ENCODE results near the gene SLC19A1. TPM values are rescaled to one million over a fixed set of nuclear protein-coding genes. Genes with fewer than 3 reads are reported as not detected.

Gene SLC19A1
- total RNA-seq, 2 donors from 2014 or later: 12.2 to 15.5 TPM

GRCh38 chr21:45516071-45516670 is 26.1 kb downstream of the SLC19A1 start:
- no peak for TF ChIP-seq POLR2AphosphoS5 (IDR thresholded peaks at IDR 0.05)
- TF ChIP-seq CTCF (IDR thresholded peaks at IDR 0.05): no peak
- no peak for TF ChIP-seq POLR2A (IDR thresholded peaks at IDR 0.05)
- no peaks in the 10 kb centered on the region for H3K9me3 ChIP-seq
- 91% methylated on average over 20 of the region's 21 CpGs for WGBS
- no peaks in the 10 kb centered on the region for H3K36me3 ChIP-seq
- intact Hi-C loops (cut with DNase I): no loop called here
- no peak for DNase-seq (ENCODE audit: low spot score)
- H3K4me3 ChIP-seq: no peak overlapping the region
- no peaks in the 10 kb centered on the region for H3K27me3 ChIP-seq (replicated peaks; ENCODE audit: insufficient read depth)
- peak overlapping the region; percentile 88 to 92 for H3K27ac ChIP-seq
- H3K4me1 ChIP-seq (replicated peaks): peaks cover 37% of the 10 kb centered on the region

- Histone ChIP-seq H3K9me3 (no peaks in the 10 kb centered on the region), H3K4me1 (replicated peaks) (peaks cover 37% of the 10 kb centered on the region), H3K27me3 (replicated peaks; ENCODE audit: insufficient read depth) (no peaks in the 10 kb centered on the region), H3K27ac (peak overlapping the region; percentile 88 to 92), H3K4me3 (no peak overlapping the region), H3K36me3 (no peaks in the 10 kb centered on the region)
- intact Hi-C loops (cut with DNase I): no loop called here
- TF ChIP-seq CTCF (IDR thresholded peaks at IDR 0.05) (no peak), POLR2AphosphoS5 (IDR thresholded peaks at IDR 0.05) (no peak), POLR2A (IDR thresholded peaks at IDR 0.05) (no peak)
- no peak for DNase-seq (ENCODE audit: low spot score)
- 91% methylated on average over 31 of the region's 31 CpGs for WGBS
These were observed 26.8 kb downstream of the SLC19A1 start for GRCh38 chr21:45515241-45516061.

- no peak for DNase-seq (ENCODE audit: low spot score)
- WGBS: 82% methylated on average over 19 of the region's 22 CpGs
- Histone ChIP-seq H3K4me3 (no peak overlapping the region), H3K27ac (peak overlapping the region; percentile 88 to 92), H3K9me3 (no peaks in the 10 kb centered on the region), H3K27me3 (replicated peaks; ENCODE audit: insufficient read depth) (no peaks in the 10 kb centered on the region), H3K4me1 (replicated peaks) (peaks cover 37% of the 10 kb centered on the region), H3K36me3 (no peaks in the 10 kb centered on the region)
- intact Hi-C loops (cut with DNase I): no loop called here
- TF ChIP-seq CTCF (IDR thresholded peaks at IDR 0.05) (no peak), POLR2AphosphoS5 (IDR thresholded peaks at IDR 0.05) (no peak), POLR2A (IDR thresholded peaks at IDR 0.05) (no peak)
These were observed 27.8 kb downstream of the SLC19A1 start for GRCh38 chr21:45514311-45515021.

- 63% methylated on average over 11 of the region's 11 CpGs for WGBS
- Histone ChIP-seq H3K4me1 (replicated peaks) (peaks cover 37% of the 10 kb centered on the region), H3K36me3 (no peaks in the 10 kb centered on the region), H3K27ac (peak overlapping the region; percentile 88 to 92), H3K9me3 (no peaks in the 10 kb centered on the region), H3K4me3 (no peak overlapping the region), H3K27me3 (replicated peaks; ENCODE audit: insufficient read depth) (no peaks in the 10 kb centered on the region)
- intact Hi-C loops (cut with DNase I): no loop called here
- TF ChIP-seq CTCF (IDR thresholded peaks at IDR 0.05) (no peak), POLR2AphosphoS5 (IDR thresholded peaks at IDR 0.05) (no peak), POLR2A (IDR thresholded peaks at IDR 0.05) (no peak)
- DNase-seq (ENCODE audit: low spot score): no peak
These were observed 28.4 kb downstream of the SLC19A1 start for GRCh38 chr21:45513741-45514310.

All from prostate gland (tissue), 2 donors.